DMS153 treated with DMSO at 0.1 percent for 48 hours (cell line): Measurements from ENCODE around the gene EDC4.
A peak's percentile ranks its signal among the peaks of the same experiment; 100 is the strongest.
"Not testable (repeated sequence)": the region's sequence is repeated elsewhere in the genome, so short reads cannot be mapped to it uniquely, and the experiment has no call there.

Source experiments
- DNase-seq: peaks from one replicate; lab custom pipeline; 2025; ENCODE audit not compliant: unreplicated experiment; lab: John Stamatoyannopoulos, UW

Gene EDC4

GRCh38 chr16:67897231-67897630 is 24.4 kb downstream of the EDC4 start:
- no peak for DNase-seq

- no peak for DNase-seq
Observed at GRCh38 chr16:67901734-67902133, 28.9 kb downstream of the EDC4 start.

GRCh38 chr16:67902831-67903230 is 30.0 kb downstream of the EDC4 start:
- no peak for DNase-seq

- DNase-seq = no peak
Observed at GRCh38 chr16:67907397-67908180, 34.7 kb downstream of the EDC4 start.

- no peak for DNase-seq
Observed at GRCh38 chr16:67909056-67909742, 36.3 kb downstream of the EDC4 start.

GRCh38 chr16:67910158-67910557 is 37.3 kb downstream of the EDC4 start:
- no peak for DNase-seq

GRCh38 chr16:67914758-67915495 is 42.1 kb downstream of the EDC4 start:
- no peak for DNase-seq

GRCh38 chr16:67915496-67915769 is 42.6 kb downstream of the EDC4 start:
- not testable (repeated sequence) for DNase-seq

GRCh38 chr16:67915831-67916723 is 43.2 kb downstream of the EDC4 start:
- DNase-seq = no peak

- no peak for DNase-seq
Observed at GRCh38 chr16:67917140-67917851, 44.4 kb downstream of the EDC4 start.

GRCh38 chr16:67917852-67918236 is 45.0 kb downstream of the EDC4 start:
- DNase-seq = no peak

- peak; percentile 50 for DNase-seq
Observed at GRCh38 chr16:67919622-67920221, 46.9 kb downstream of the EDC4 start.

GRCh38 chr16:67922221-67922620 is 49.4 kb downstream of the EDC4 start:
- DNase-seq = no peak

GRCh38 chr16:67922740-67923139 is 49.9 kb downstream of the EDC4 start:
- DNase-seq = peak; percentile 79

- peak; percentile 45 for DNase-seq
Observed at GRCh38 chr16:67923414-67924116, 50.7 kb downstream of the EDC4 start.

GRCh38 chr16:67924140-67924906 is 51.5 kb downstream of the EDC4 start:
- no peak for DNase-seq

- DNase-seq = peak; percentile 96
Observed at GRCh38 chr16:67926181-67926750, 53.4 kb downstream of the EDC4 start.
